Activated CD8-positive, alpha-beta T cell treated with anti-CD3 and anti-CD28 coated beads for 36 hours (primary cell): ENCODE measurements around the gene ANKFN1. TPM values are rescaled to one million over a fixed set of nuclear protein-coding genes. Genes with fewer than 3 reads are reported as not detected.

Source experiments
- ATAC-seq: fragments of 200-7000 bp; cut with Tn5 transposase; one replicate; pipeline ENCODE4 v1.10.0; 2021; ENCODE audit warnings: mild to moderate bottlenecking, moderate library complexity
- CTCF ChIA-PET: fragments of 350-600 bp; sonication (Branson Sonifier 250); formaldehyde crosslinking; loops from one replicate; lab custom pipeline; 2021; ENCODE audit warnings: antibody characterized with exemption; lab: Charles Lee
- POLR2A ChIA-PET: fragments of 350-600 bp; sonication (Branson Sonifier 250); formaldehyde crosslinking; loops from one replicate; lab custom pipeline; 2021; ENCODE audit warnings: antibody characterized with exemption; lab: Charles Lee
- DNase-seq: peaks from one replicate; pipeline ENCODE4 v3.0.0-alpha.2; 2020
- H3K27ac Mint-ChIP-seq: one replicate; pipeline ENCODE4 v1.8.0; 2021; ENCODE audit warnings: mild to moderate bottlenecking, mixed read lengths
- H3K27me3 Mint-ChIP-seq: one replicate; pipeline ENCODE4 v1.8.0; 2021; ENCODE audit warnings: mixed read lengths
- H3K36me3 Mint-ChIP-seq: one replicate; pipeline ENCODE4 v1.8.0; 2021; ENCODE audit warnings: low read depth, mixed read lengths
- H3K4me1 Mint-ChIP-seq: one replicate; pipeline ENCODE4 v1.8.0; 2021; ENCODE audit warnings: low read depth, mixed read lengths
- H3K4me3 Mint-ChIP-seq: one replicate; pipeline ENCODE4 v1.8.0; 2021; ENCODE audit warnings: mild to moderate bottlenecking, moderate library complexity, mixed read lengths
- H3K9me3 Mint-ChIP-seq: one replicate; pipeline ENCODE4 v1.8.0; 2021; ENCODE audit warnings: mixed read lengths
- CTCF ChIP-seq: fragments of 200-600 bp; IDR thresholded peaks from one replicate; pipeline ENCODE4 v1.8.0; 2022; ENCODE audit warnings: antibody characterized with exemption, mild to moderate bottlenecking
- intact Hi-C: fragments of 100-400 bp; cut with micrococcal nuclease; formaldehyde crosslinking; loops from one replicate; pipeline ENCODE4 v1.10.0; 2022
- total RNA-seq, 2 experiments: library from RNA; stranded (reverse); gene quantifications; one replicate each; pipeline ENCODE4 v1.2.3, GENCODE V29; 2021

Gene ANKFN1
- total RNA-seq = not detected

- H3K4me1 Mint-ChIP-seq = no peaks in the 10 kb centered on the region
- ChIA-PET POLR2A (no interaction called here), CTCF (no interaction called here)
- H3K36me3 Mint-ChIP-seq = no peaks in the 10 kb centered on the region
- no peak for ATAC-seq
- intact Hi-C loops = no loop called here
- no peaks in the 10 kb centered on the region for H3K27me3 Mint-ChIP-seq
- no peak for TF ChIP-seq CTCF
- H3K27ac Mint-ChIP-seq = no peak within 1 kb of the TSS
- no peak for DNase-seq
- H3K4me3 Mint-ChIP-seq = no peak within 1 kb of the TSS
- H3K9me3 Mint-ChIP-seq = no peaks in the 10 kb centered on the region
Measured at GRCh38 chr17:56152874-56153602, at the start of gene ANKFN1. ANKFN1 (plus strand) TSS chr17:56153475; CDS start chr17:56212668, 59,193 bp downstream.

- no peaks in the 10 kb centered on the region for H3K9me3 Mint-ChIP-seq
- intact Hi-C loops = no loop called here
- ATAC-seq (no peak), DNase-seq (no peak)
- H3K27me3 Mint-ChIP-seq = peaks cover 4% of the 10 kb centered on the region
- TF ChIP-seq CTCF = no peak
- no peak overlapping the region for H3K27ac Mint-ChIP-seq
- ChIA-PET CTCF (interaction anchor here (0.9 kb wide), 1 partner anchor 11 kb away, joined by 3 read pairs; no protein-coding TSS in a partner anchor), POLR2A (no interaction called here)
- H3K36me3 Mint-ChIP-seq = no peaks in the 10 kb centered on the region
- H3K4me3 Mint-ChIP-seq = no peak overlapping the region
- H3K4me1 Mint-ChIP-seq = no peaks in the 10 kb centered on the region
Measured at GRCh38 chr17:56108811-56109284, 44.4 kb upstream of the ANKFN1 start.

- ChIA-PET CTCF (interaction anchor here (0.9 kb wide), 1 partner anchor 10 kb away, joined by 3 read pairs; no protein-coding TSS in a partner anchor), POLR2A (no interaction called here)
- no peak for TF ChIP-seq CTCF
- no peak for ATAC-seq
- Mint-ChIP-seq H3K27ac (no peak overlapping the region), H3K4me3 (no peak overlapping the region), H3K4me1 (no peaks in the 10 kb centered on the region), H3K27me3 (peaks cover 4% of the 10 kb centered on the region), H3K36me3 (no peaks in the 10 kb centered on the region), H3K9me3 (no peaks in the 10 kb centered on the region)
- intact Hi-C loops = no loop called here
- DNase-seq = no peak
Measured at GRCh38 chr17:56109836-56110235, 43.4 kb upstream of the ANKFN1 start.

GRCh38 chr17:56110463-56111135 lies 42.7 kb upstream of the ANKFN1 start:
- H3K27ac Mint-ChIP-seq = no peak overlapping the region
- DNase-seq = no peak
- no peaks in the 10 kb centered on the region for H3K36me3 Mint-ChIP-seq
- no peak overlapping the region for H3K4me3 Mint-ChIP-seq
- no peak for TF ChIP-seq CTCF
- no peaks in the 10 kb centered on the region for H3K9me3 Mint-ChIP-seq
- CTCF ChIA-PET = no interaction called here
- H3K4me1 Mint-ChIP-seq = no peaks in the 10 kb centered on the region
- POLR2A ChIA-PET = no interaction called here
- intact Hi-C loops = no loop called here
- no peak for ATAC-seq
- peaks cover 4% of the 10 kb centered on the region for H3K27me3 Mint-ChIP-seq
